Activated naive CD4-positive, alpha-beta T cell treated with anti-CD3 and anti-CD28 coated beads, Interleukin-2, amount 50 U/mL, for 24 hours (primary cell): ENCODE data around the gene RNF169.
A peak's percentile ranks its signal among the peaks of the same experiment; 100 is the strongest.
"Not testable (repeated sequence)": the region's sequence is repeated elsewhere in the genome, so short reads cannot be mapped to it uniquely, and the experiment has no call there.

Experiments used
- H3K27ac Mint-ChIP-seq: one replicate; pipeline ENCODE4 v1.8.0; 2021; ENCODE audit warnings: mild to moderate bottlenecking, mixed read lengths
- H3K27me3 Mint-ChIP-seq: one replicate; pipeline ENCODE4 v1.8.0; 2021; ENCODE audit warnings: mixed read lengths
- H3K36me3 Mint-ChIP-seq: one replicate; pipeline ENCODE4 v1.8.0; 2021; ENCODE audit warnings: mixed read lengths
- H3K4me1 Mint-ChIP-seq: one replicate; pipeline ENCODE4 v1.8.0; 2021; ENCODE audit warnings: mixed read lengths
- H3K4me3 Mint-ChIP-seq: one replicate; pipeline ENCODE4 v1.8.0; 2021; ENCODE audit warnings: mild to moderate bottlenecking, mixed read lengths
- H3K9me3 Mint-ChIP-seq: one replicate; pipeline ENCODE4 v1.8.0; 2021; ENCODE audit warnings: mixed read lengths

The RNF169 gene

GRCh38 chr11:74818283-74818946, 69.8 kb downstream of the RNF169 start:
- Mint-ChIP-seq H3K4me3 (no peak overlapping the region), H3K27ac (no peak overlapping the region), H3K9me3 (no peaks in the 10 kb centered on the region), H3K27me3 (no peaks in the 10 kb centered on the region), H3K4me1 (peaks cover 53% of the 10 kb centered on the region), H3K36me3 (peaks cover 52% of the 10 kb centered on the region)

DNA sequence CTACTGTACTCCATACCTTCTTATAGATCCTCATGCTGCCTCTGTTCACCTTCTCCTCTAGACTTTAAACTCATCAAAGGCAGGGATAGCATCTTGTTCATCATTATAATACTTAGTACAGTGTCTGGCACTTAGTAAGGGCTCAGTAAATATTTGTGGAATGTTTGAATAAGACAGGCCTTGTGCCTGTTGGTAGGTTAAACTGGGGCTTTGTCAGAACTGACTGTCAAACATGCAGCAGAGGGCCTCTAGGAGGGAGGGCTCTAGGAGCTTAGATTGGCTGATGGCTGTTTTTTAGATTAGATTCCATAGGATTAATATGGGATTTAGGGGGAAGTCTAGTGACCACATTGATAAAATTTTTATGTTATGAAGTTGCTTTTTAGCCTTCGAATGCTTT, 70.8 kb downstream of the RNF169 start:
- no peaks in the 10 kb centered on the region for H3K27me3 Mint-ChIP-seq
- no peak overlapping the region for H3K27ac Mint-ChIP-seq
- peaks cover 6% of the 10 kb centered on the region for H3K9me3 Mint-ChIP-seq
- H3K36me3 Mint-ChIP-seq, result peaks cover 62% of the 10 kb centered on the region
- peaks cover 53% of the 10 kb centered on the region for H3K4me1 Mint-ChIP-seq
- H3K4me3 Mint-ChIP-seq, result no peak overlapping the region

DNA sequence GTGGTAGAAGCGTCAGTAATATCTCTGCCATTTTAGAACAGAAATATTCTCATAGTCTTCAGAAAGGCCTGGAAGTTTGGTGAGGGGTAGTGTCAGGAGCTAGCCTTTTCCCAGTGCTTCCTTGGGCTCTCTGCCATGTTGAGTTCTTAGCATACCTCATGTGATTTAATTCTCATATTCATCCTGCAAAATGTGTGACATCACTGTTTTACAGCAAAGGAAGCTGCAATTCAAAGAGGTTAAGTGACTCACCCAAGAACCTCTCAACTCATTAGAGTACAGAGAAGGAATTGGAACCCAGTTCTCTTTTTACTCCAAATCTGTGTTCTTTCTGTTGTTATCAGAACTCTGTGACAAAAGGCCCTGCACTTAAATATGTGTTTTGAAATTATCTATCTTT, 72.1 kb downstream of the RNF169 start:
- Mint-ChIP-seq H3K36me3 (peaks cover 70% of the 10 kb centered on the region), H3K27ac (no peak overlapping the region)

DNA sequence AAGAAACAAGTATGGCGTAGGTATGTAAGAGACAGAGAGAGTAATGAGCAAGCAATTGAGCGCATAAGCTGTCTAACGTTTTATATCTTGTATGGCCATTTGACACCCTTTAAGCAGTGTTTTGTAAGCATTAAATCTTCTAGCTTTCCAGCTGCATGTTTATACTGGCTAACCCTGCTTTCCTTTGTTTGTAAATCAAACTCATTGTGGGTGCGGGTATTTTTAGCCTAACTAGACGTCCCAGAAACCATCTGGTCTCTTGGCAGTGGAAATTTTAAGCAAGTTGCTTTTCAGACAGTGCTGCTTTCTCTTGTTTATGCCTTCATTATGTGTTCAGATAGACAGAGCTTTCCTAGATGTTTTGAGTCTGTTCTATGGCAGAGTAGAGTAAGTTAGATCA, 73.5 kb downstream of the RNF169 start:
- H3K4me3 Mint-ChIP-seq, result no peak overlapping the region
- H3K9me3 Mint-ChIP-seq, result peaks cover 11% of the 10 kb centered on the region
- H3K36me3 Mint-ChIP-seq, result peaks cover 70% of the 10 kb centered on the region
- no peak overlapping the region for H3K27ac Mint-ChIP-seq
- H3K27me3 Mint-ChIP-seq, result no peaks in the 10 kb centered on the region
- H3K4me1 Mint-ChIP-seq, result peaks cover 36% of the 10 kb centered on the region

More for the DNA sequence above, 72.1 kb downstream of the RNF169 start:
- peaks cover 49% of the 10 kb centered on the region for H3K4me1 Mint-ChIP-seq
- peaks cover 11% of the 10 kb centered on the region for H3K9me3 Mint-ChIP-seq
- H3K27me3 Mint-ChIP-seq, result no peaks in the 10 kb centered on the region
- no peak overlapping the region for H3K4me3 Mint-ChIP-seq

GRCh38 chr11:74824285-74824982, 75.8 kb downstream of the RNF169 start:
- H3K36me3 Mint-ChIP-seq, result peaks cover 64% of the 10 kb centered on the region
- no peak overlapping the region for H3K27ac Mint-ChIP-seq
- H3K4me3 Mint-ChIP-seq, result no peak overlapping the region
- H3K4me1 Mint-ChIP-seq, result peaks cover 14% of the 10 kb centered on the region
- H3K9me3 Mint-ChIP-seq, result peaks cover 11% of the 10 kb centered on the region
- H3K27me3 Mint-ChIP-seq, result no peaks in the 10 kb centered on the region

DNA sequence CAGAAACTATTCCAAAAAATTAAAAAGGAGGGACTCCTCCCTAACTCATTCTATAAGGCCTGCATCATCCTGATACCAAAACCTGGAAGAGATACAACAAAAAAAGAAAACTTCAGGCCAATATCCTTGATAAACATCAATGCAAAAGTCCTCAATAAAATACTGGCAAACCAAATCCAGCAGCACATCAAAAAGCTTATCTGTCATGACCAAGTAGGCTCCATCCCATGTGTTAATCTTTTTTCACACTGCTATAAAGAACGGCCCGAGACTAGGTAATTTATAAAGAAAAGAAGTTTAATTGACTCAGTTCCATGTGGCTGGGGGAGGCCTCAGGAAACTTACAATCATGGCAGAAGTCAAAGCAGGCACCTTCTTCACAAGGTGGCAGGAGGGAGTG, 76.9 kb downstream of the RNF169 start:
- H3K27ac Mint-ChIP-seq, H3K27me3 Mint-ChIP-seq, H3K4me3 Mint-ChIP-seq, H3K4me1 Mint-ChIP-seq: not testable (repeated sequence)
- Mint-ChIP-seq H3K36me3 (peaks cover 63% of the 10 kb centered on the region), H3K9me3 (peaks cover 11% of the 10 kb centered on the region)

GRCh38 chr11:74826901-74827300, 78.3 kb downstream of the RNF169 start:
- Mint-ChIP-seq H3K27ac (no peak overlapping the region), H3K4me1 (peaks cover under 1% of the 10 kb centered on the region), H3K36me3 (peaks cover 65% of the 10 kb centered on the region), H3K27me3 (no peaks in the 10 kb centered on the region), H3K4me3 (no peak overlapping the region), H3K9me3 (peaks cover 11% of the 10 kb centered on the region)

DNA sequence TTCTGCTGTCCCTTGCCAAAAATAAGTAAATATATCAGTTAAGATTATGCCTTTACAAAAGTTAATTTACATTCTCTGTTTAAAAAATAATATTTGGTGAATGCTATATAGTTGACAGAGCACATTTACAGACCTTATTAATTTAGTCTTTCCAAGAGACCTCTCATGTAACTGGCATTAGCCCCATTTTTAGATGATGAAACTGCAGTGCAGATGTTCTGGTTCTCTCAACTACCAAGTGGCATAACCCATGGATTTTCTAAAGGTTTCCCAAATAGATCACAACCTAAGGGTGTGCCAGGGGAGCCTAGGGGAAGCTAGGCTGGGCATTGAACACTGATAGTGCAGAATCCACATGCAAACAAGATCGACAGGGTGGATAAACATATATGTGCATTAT, 88.5 kb downstream of the RNF169 start:
- Mint-ChIP-seq H3K36me3 (peaks cover 19% of the 10 kb centered on the region), H3K9me3 (no peaks in the 10 kb centered on the region), H3K27me3 (no peaks in the 10 kb centered on the region), H3K4me3 (no peak overlapping the region), H3K27ac (peak overlapping the region; percentile 36), H3K4me1 (no peaks in the 10 kb centered on the region)

- peaks cover 24% of the 10 kb centered on the region for H3K36me3 Mint-ChIP-seq
- H3K4me3 Mint-ChIP-seq, result no peak overlapping the region
- peak overlapping the region; percentile 49 for H3K27ac Mint-ChIP-seq
- H3K4me1 Mint-ChIP-seq, result no peaks in the 10 kb centered on the region
- no peaks in the 10 kb centered on the region for H3K27me3 Mint-ChIP-seq
- no peaks in the 10 kb centered on the region for H3K9me3 Mint-ChIP-seq
These were observed 89.5 kb downstream of the RNF169 start for GRCh38 chr11:74838188-74838587.

GRCh38 chr11:74839446-74839845, 90.8 kb downstream of the RNF169 start:
- Mint-ChIP-seq H3K36me3 (peaks cover 25% of the 10 kb centered on the region), H3K4me1 (no peaks in the 10 kb centered on the region), H3K9me3 (no peaks in the 10 kb centered on the region), H3K4me3 (no peak overlapping the region), H3K27ac (no peak overlapping the region), H3K27me3 (no peaks in the 10 kb centered on the region)

GRCh38 chr11:74839971-74840370, 91.3 kb downstream of the RNF169 start:
- Mint-ChIP-seq H3K27me3 (no peaks in the 10 kb centered on the region), H3K9me3 (no peaks in the 10 kb centered on the region), H3K27ac (no peak overlapping the region), H3K4me3 (no peak overlapping the region), H3K4me1 (no peaks in the 10 kb centered on the region), H3K36me3 (peaks cover 23% of the 10 kb centered on the region)

DNA sequence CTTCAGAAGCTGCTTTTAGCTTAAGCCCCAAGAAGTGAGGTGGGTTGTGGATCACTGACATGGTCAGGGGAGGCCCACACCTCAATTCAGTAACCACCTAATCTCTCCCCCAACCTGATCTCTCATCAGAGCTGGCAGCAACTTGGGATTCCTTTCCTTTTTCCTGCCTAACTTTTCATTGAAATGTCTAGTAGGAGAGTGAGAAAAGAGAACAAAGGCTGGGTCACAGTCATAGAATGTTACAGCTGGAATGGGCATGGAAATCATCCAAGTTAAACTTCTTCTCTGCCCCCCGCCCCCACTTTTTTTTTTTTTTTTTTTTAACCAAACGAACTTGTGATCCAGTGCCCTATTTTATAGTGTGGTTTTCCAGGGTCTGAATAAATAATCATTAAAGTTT, 91.8 kb downstream of the RNF169 start:
- H3K4me1 Mint-ChIP-seq, result no peaks in the 10 kb centered on the region
- no peak overlapping the region for H3K27ac Mint-ChIP-seq
- no peaks in the 10 kb centered on the region for H3K9me3 Mint-ChIP-seq
- H3K27me3 Mint-ChIP-seq, result no peaks in the 10 kb centered on the region
- no peak overlapping the region for H3K4me3 Mint-ChIP-seq
- H3K36me3 Mint-ChIP-seq, result peaks cover 24% of the 10 kb centered on the region

- Mint-ChIP-seq H3K9me3 (no peaks in the 10 kb centered on the region), H3K27ac (no peak overlapping the region), H3K27me3 (no peaks in the 10 kb centered on the region), H3K4me1 (peaks cover 16% of the 10 kb centered on the region), H3K4me3 (no peak overlapping the region), H3K36me3 (peaks cover 24% of the 10 kb centered on the region)
These were observed 94.3 kb downstream of the RNF169 start for GRCh38 chr11:74842967-74843366.

GRCh38 chr11:74844072-74844471, 95.4 kb downstream of the RNF169 start:
- Mint-ChIP-seq H3K36me3 (peaks cover 24% of the 10 kb centered on the region), H3K27ac (no peak overlapping the region), H3K4me3 (no peak overlapping the region), H3K9me3 (no peaks in the 10 kb centered on the region), H3K4me1 (peaks cover 16% of the 10 kb centered on the region), H3K27me3 (no peaks in the 10 kb centered on the region)

- Mint-ChIP-seq H3K4me1 (peaks cover 16% of the 10 kb centered on the region), H3K36me3 (peaks cover 26% of the 10 kb centered on the region), H3K27me3 (no peaks in the 10 kb centered on the region), H3K27ac (no peak overlapping the region), H3K9me3 (no peaks in the 10 kb centered on the region), H3K4me3 (no peak overlapping the region)
These were observed 96.2 kb downstream of the RNF169 start for GRCh38 chr11:74844865-74845264.

- Mint-ChIP-seq H3K4me1 (peaks cover 16% of the 10 kb centered on the region), H3K27me3 (no peaks in the 10 kb centered on the region), H3K9me3 (no peaks in the 10 kb centered on the region), H3K36me3 (peaks cover 31% of the 10 kb centered on the region), H3K4me3 (no peak overlapping the region), H3K27ac (no peak overlapping the region)
These were observed 97.4 kb downstream of the RNF169 start for GRCh38 chr11:74845978-74846517.
